GM12891 (cell line): Measurements from ENCODE around the gene VAV2.

Experiments used
- POLR2AphosphoS5 ChIP-seq: IDR thresholded peaks from 2 replicates; pipeline ENCODE4 v1.6.1; 2011; ENCODE audit warnings: low read depth, low read length, control low read depth
- SPI1 ChIP-seq: IDR thresholded peaks from 2 replicates; pipeline ENCODE4 v1.6.1; 2011; ENCODE audit warnings: low read depth, low read length, control low read depth

DNA sequence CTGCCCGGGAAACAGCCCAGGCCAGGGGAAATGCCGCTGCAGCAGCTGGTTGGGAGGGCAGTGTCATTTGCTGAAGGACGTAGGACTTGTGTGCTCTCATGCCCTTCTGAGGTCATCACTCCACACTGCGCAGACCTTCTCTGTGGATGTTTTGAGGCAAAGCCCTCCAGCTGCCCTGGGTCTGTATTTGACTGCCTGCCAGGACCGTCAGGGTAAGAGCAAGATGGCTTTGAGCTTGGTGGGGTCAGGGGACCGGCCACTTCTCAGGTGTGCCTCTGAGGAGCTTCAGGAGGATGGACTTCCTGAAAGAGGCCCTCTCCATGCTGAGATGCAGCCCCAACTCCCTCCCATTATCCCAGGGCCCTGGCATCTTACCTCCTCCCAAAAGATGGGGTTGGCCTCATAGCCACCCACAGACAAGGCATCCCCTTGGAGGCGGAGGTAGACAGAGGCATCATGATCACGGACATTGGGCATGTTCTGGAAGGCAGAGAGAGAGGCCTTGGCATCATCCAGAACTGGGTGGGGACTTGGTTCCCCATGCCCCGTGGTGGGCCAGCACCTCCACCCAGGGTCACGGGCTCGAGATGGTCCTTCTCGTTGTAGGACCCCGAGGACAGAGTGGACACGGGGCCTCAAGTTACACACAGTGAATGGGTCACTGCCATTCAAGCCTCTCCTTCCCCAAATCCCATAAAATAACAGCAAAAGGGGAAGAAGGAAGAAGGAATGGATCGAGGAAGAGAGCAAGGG lies 273.4 kb downstream of the VAV2 start:
- TF ChIP-seq SPI1 (no peak), POLR2AphosphoS5 (no peak)
